Activated CD4-positive, CD25-positive, alpha-beta regulatory T cell treated with anti-CD3 and anti-CD28 coated beads, Interleukin-2, amount 50 U/mL, for 16 hours (primary cell): ENCODE data around the gene TRANK1.

Experiments used
- DNase-seq: peaks from one replicate; pipeline ENCODE4 v3.0.0-alpha.2; 2020; ENCODE audit warnings: low read depth, low spot score

Gene TRANK1

DNA sequence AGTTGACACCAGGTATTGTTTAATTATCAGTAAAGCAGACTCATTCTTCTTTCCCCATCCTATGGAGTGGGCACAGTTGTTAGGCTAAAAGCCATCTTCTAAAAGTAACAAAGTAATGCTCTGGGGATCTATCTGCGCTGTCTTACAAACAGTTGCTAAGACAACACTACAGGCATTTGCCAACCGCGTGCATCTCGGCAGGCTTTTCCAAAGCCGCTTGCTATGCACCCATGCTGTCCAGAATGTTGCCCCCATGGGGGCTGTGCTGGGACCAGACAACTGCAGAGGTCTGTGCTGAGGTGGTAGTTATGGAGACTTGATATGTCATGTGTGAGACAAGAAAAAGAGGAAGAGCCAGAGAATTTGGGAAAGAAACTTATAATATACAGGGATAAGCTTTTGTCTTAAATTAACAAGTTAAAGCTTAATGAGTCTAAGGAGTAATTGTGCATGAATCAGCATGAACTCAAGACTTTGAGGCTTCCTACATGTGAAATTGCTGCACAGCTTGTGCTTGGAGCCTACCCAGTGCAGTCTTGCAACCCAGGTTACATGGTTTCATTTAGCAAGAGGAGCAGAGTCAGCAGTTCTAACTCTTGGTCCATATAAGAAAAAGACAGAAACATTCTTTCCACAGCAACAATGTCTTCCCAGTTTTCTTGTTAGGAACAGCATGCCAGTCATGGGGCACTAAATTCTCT lies 141.6 kb downstream of the TRANK1 start:
- DNase-seq, result no peak

DNA sequence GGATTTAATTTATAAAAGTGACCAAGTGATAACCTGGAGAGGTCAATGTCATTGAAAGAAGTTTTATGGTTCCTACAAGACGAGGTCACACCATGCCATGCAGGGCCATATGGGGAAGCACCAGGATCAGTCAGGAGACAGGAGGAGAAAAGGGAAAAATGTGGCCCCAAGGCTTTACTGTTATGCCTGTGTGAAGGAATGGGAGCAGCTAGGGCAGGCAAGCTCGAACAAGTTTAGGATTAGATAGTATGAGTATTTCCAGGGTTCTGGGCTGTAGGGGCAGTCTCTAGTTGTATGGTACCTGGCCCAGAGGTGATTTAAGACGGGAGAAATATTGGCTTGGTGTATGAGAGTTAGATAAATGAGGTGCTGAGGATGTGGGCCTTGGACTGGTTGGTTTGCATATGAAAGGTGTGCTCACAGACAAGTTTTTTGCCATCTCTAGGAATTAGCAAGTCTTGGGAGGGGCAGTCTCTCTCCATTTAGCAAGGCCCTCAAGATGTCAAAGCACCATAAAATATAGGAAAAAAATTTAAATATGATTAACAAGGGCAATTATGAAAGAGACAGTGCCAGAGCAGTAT lies 144.2 kb downstream of the TRANK1 start:
- DNase-seq, result no peak

DNA sequence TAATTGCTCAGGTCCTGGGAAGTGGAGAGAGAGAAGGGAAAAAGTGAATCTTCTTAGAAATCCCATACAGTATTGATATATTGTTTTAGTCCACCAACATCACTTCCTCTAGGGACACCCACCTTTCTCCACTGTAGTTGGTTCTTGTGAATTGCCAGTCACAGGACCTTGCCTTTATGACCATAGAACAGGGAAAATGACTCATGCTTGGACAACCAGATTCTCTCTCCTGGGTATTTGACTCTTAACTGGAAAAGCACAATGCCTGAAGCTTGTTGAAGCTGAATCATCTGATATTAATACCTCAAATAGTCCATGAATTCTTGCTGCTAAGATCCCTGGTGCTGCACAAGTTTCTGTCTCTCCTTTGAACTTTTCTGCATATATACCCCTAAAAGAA lies 148.0 kb downstream of the TRANK1 start:
- no peak for DNase-seq

DNA sequence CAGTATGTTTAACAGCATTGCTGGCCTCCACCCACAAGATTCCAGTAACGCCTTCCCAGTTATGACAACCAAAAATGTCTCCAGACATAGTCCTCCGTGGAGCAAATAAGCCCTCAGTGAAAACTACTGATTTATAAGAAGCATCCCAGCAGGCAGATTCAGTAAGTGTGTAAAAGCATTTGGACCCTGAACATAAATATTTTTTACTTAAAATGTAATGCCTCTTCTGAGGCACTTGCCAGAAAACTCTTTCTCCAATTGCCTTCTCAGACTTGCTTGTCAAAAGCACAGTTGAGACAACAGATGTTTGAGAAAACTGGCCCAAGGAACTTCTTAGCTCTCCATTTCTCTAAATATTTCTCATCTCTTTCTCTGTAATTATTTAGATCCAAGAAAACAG lies 148.7 kb downstream of the TRANK1 start:
- no peak for DNase-seq

DNA sequence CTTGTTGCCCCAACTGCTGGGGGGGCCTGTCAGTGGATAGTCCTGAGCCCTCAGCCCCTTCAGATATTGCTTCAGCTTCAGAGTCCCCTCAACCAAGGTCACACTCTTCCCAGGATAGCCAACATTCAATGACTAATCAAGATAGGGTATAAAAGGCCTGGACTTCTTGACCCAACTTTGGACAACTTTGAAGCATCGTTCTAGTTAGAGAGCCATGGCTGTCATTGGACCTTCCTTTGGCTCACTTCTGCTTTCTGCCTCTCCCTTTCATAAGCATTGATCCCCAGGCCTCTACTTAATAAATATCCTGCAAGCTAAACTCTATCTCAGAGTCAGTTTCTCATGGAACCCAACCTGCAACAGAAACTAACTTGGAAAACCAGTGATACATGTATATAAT lies 149.2 kb downstream of the TRANK1 start:
- no peak for DNase-seq

DNA sequence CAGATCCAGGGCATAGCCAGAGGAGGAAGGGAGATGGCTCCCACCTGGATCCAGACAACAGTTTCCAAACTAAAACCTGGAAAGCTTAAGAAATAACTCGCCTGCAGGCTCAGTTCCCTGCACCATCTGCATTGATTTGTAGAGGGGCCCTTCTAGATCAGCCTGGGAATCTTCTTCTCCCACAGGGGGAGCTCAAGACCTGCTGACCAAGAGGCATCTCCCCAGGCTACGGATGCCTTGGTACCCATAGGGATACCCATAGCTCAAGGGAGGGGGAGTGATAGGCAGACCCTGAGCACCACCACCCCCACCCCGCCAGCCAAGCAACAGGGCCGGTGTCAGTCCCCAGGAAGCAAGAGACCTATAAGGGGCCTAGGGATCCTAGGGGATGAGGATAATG lies 152.5 kb downstream of the TRANK1 start:
- DNase-seq, result no peak

DNA sequence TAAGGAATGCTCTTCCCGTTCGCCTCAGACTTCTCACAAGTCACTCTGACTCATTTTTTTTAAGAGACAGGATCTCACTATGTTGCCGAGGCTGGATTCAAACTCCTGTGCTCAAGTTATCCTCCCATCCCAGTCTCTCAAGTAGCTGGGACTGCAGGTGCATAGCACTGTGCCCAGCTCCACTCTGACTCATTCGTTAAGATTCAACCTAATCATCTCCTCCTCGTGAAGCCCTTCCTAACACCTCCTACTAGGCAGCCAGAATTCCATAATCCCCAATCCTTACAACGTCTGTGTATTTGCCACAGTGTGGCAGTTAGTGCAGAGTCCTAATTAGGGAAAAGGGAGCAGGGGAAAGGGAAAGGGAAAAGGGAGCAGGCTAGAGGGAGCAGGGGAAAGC lies 154.1 kb downstream of the TRANK1 start:
- no peak for DNase-seq

DNA sequence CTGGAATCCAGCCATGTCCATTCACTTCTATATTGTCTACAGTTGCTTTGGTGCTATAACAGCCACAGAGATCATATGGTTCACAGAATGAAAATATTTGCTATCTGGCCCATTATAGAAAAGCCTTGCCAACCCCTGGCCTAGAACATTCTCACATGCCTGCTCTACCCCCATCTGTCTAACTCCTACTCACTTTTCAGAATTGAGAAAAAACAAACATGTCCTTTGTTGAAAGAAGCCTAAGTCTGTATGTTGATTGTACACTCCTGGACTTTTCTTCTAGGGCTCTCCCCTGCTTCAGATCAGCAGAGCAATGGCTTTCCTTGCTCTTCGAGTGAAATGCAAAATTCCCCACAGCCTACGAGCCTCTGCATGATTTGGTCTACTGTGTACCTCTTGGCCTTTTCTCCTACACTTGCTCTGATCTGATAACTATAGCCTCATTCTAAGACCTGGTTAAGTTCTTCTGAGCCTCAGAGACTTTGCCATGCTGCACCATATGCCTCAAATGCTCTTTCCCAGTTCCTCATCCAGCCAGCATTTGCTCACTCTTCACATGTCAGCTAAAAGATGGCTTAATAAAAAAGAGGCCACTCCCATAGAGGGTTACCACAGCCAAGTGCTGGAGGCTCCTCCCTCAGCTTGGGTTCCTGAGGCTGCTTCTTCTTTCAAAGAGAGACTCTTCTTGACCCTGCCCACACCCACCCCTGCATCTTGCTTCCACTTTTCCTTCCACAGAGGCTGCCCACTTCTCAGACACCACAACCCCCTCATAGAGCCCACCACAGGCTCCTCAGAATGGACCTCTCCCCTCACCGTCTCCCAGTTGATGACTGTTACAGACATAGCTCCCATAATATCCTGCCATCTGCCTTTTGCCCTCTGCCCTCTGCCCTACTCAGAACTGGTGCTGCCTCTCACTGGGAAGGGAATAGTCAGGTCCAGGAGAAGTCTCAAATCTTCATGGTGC lies 157.6 kb downstream of the TRANK1 start:
- DNase-seq, result no peak

DNA sequence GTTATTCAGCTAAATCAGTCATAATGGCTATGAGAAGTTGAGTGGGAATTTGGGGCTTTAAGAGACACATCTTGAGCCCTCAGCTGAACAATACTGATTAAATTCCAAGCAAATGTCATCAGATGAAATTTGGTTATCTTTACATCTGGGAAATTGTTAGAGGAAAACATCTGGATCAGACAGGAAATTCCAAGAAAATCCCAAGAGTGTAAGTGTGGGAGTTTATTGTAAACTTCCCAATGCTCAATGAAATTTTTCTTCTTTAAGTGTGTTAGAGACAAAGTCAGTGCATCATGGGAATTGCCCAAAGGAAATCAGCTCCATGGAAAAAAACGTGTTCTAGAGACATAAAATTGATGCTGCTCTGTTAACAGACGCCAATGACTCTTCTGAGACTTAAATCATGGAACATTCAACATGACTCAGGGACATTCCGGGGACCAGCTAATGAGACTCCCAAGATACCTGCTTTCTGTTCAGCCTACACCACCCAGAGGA lies 160.7 kb downstream of the TRANK1 start:
- DNase-seq, result no peak

DNA sequence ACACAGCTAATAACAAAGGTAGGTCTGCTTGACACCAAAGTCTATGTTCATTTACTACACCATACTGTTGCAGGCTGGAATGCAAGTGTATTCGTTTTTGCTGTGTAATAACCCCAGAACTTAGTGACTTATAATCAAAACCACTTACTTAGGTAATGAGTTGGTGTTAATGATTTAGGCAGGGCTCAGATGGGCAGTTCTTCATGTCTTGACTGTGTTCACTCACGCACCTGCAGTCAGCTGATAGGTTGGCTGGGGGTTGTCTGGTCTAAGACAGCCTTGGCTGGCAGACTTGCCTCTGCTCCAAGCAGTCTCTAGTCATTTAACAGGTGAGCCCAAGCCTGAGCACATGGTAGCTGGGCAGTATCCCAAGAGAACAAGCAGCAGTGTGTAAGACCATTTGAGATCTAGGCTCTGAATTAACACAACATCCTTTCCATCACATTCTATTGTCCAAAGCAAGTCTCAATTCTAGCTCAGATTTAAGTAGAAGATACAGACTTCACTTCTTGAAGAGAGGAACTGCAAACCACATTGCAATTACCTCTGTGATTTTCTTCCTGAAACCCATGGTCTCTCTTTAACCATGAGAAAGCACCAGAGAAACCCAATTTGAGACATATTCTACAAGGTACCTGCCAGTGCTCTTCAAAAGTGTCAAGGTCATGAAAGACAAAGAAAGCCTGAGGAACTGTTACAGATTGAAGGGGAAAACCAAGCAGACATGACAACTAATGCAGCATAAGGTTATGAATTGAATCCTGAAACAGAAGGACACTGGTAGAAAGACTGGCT lies 167.2 kb downstream of the TRANK1 start:
- no peak for DNase-seq
